Activated T-cell treated with anti-CD3 and anti-CD28 coated beads, Interleukin-2, amount 50 U/mL, for 4 hours (primary cell): Measurements from ENCODE around the gene EZH1. TPM values are rescaled to one million over a fixed set of nuclear protein-coding genes. Genes with fewer than 3 reads are reported as not detected.
A peak's percentile ranks its signal among the peaks of the same experiment; 100 is the strongest.

Source experiments
- ATAC-seq, 2 donors: fragments of 200-7000 bp; cut with Tn5 transposase; one replicate each; pipeline ENCODE4 v1.10.0; 2021
- DNase-seq: peaks from one replicate; pipeline ENCODE4 v3.0.0-alpha.2; 2020
- H3K27me3 Mint-ChIP-seq: one replicate; pipeline ENCODE4 v1.8.0; 2021; ENCODE audit warnings: low read depth, mixed read lengths
- H3K36me3 Mint-ChIP-seq: one replicate; pipeline ENCODE4 v1.8.0; 2022; ENCODE audit warnings: mixed read lengths; ENCODE audit not compliant: insufficient read depth
- H3K4me1 Mint-ChIP-seq: one replicate; pipeline ENCODE4 v1.8.0; 2021; ENCODE audit warnings: low read depth, mixed read lengths
- H3K4me3 Mint-ChIP-seq: one replicate; pipeline ENCODE4 v1.8.0; 2021; ENCODE audit warnings: mild to moderate bottlenecking, moderate library complexity, mixed read lengths
- H3K9me3 Mint-ChIP-seq: one replicate; pipeline ENCODE4 v1.8.0; 2021; ENCODE audit warnings: mixed read lengths
- total RNA-seq, 3 donors: library from RNA; stranded (reverse); gene quantifications; one replicate each; pipeline ENCODE4 v1.2.1, GENCODE V29; 2021

EZH1 gene
- total RNA-seq, 3 donors from 2014 or later = 22.2 to 26.5 (median 22.6) TPM

GRCh38 chr17:42686520-42687128, 58.2 kb downstream of the EZH1 start:
- Mint-ChIP-seq H3K27me3 (peaks cover 31% of the 10 kb centered on the region), H3K36me3 (no peaks in the 10 kb centered on the region), H3K4me1 (peaks cover 16% of the 10 kb centered on the region), H3K9me3 (no peaks in the 10 kb centered on the region), H3K4me3 (no peak overlapping the region)
- no peak for DNase-seq
- ATAC-seq = no peak

GRCh38 chr17:42685831-42686230, 59.0 kb downstream of the EZH1 start:
- Mint-ChIP-seq H3K27me3 (peaks cover 36% of the 10 kb centered on the region), H3K4me3 (no peak overlapping the region), H3K4me1 (peaks cover 22% of the 10 kb centered on the region), H3K9me3 (no peaks in the 10 kb centered on the region), H3K36me3 (no peaks in the 10 kb centered on the region)
- no peak for DNase-seq
- no peak for ATAC-seq

DNA sequence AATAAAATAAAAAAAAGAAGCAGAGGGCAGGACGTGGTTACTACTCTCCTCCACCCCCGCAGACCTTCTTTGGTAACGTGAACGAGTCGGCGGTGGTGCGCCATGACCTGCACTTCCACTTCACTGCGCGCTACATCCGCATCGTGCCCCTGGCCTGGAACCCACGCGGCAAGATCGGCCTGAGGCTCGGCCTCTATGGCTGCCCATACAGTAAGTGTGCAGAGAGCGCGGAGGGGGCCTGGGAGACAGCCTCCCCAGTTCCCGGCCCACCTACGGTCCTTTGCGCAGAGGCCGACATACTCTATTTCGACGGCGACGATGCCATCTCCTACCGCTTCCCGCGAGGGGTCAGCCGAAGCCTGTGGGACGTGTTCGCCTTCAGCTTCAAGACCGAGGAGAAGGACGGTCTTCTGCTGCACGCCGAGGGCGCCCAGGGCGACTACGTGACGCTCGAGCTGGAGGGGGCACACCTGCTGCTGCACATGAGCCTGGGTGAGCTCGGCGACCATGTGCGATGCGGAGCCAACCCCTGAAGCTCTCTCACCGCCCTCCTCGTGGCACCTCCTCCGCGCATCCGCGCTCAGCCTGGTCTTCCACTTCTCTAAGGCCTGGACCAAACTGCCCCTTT, 59.8 kb downstream of the EZH1 start:
- no peak for ATAC-seq
- DNase-seq = no peak
- Mint-ChIP-seq H3K27me3 (peaks cover 39% of the 10 kb centered on the region), H3K4me3 (no peak overlapping the region), H3K4me1 (peaks cover 26% of the 10 kb centered on the region), H3K36me3 (no peaks in the 10 kb centered on the region), H3K9me3 (no peaks in the 10 kb centered on the region)

- Mint-ChIP-seq H3K9me3 (no peaks in the 10 kb centered on the region), H3K4me3 (peak overlapping the region; percentile 5), H3K4me1 (peaks cover 36% of the 10 kb centered on the region), H3K36me3 (no peaks in the 10 kb centered on the region), H3K27me3 (peaks cover 41% of the 10 kb centered on the region)
- no peak for DNase-seq
- no peak for ATAC-seq
Observed at GRCh38 chr17:42683407-42684034, 61.3 kb downstream of the EZH1 start.

- no peak for DNase-seq
Observed at GRCh38 chr17:42682722-42683403, 62.0 kb downstream of the EZH1 start.

DNA sequence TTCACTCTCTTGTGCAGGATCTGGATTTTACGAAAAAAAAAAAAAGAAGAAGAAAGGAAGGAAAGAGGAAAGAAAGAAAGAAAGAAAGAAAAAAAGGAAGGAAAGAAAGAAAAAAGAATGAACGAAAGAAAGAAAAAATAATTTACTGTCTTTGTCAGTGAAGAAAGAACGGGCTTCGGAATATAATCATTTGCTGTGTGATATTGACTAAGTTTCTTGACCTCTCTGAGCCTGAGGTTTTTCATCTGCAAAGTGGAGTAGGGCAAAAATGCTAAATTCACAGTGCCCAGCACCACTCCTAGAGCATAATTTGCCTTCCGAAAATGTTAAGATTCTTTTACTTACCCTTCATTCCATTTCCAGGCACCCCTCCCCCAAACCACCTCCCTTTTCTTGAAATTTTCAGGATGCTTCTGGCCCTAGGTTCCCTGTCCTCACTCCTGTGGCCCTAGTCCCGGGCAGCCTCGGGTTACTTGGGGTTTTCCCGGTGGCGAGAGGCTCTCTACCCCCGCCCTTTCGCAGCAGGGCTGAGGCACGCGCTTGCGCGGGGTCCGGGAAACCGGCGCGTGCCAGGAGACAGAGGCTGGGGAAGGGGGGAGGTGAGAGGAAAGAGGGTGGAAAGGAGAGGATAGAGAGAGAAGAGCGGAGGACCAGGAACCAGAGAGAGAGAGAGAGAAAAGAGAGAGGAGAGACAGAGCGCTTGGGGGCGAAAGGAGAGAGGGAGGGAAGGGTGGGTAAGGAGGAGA, 62.7 kb downstream of the EZH1 start, which contains the start of gene CNTNAP1:
Gene CNTNAP1 (plus strand): TSS at position 556 of the 746 bp plus-strand sequence. CDS start 299 bp downstream, outside the sequence.
- H3K9me3 Mint-ChIP-seq = no peaks in the 10 kb centered on the region
- peaks cover 41% of the 10 kb centered on the region for H3K27me3 Mint-ChIP-seq
- peak in 1 of 2 donors; percentile 11 for ATAC-seq
- H3K4me1 Mint-ChIP-seq = peaks cover 45% of the 10 kb centered on the region
- H3K4me3 Mint-ChIP-seq = peak within 1 kb of the TSS; percentile 69
- no peaks in the 10 kb centered on the region for H3K36me3 Mint-ChIP-seq
- DNase-seq = no peak

More at GRCh38 chr17:42682722-42683403, 62.0 kb downstream of the EZH1 start:
- Mint-ChIP-seq H3K27me3 (peaks cover 41% of the 10 kb centered on the region), H3K9me3 (no peaks in the 10 kb centered on the region), H3K4me1 (peaks cover 39% of the 10 kb centered on the region), H3K36me3 (no peaks in the 10 kb centered on the region), H3K4me3 (peak overlapping the region; percentile 69)
- ATAC-seq = peak; percentile 10 to 19

GRCh38 chr17:42680331-42680808, 64.5 kb downstream of the EZH1 start:
- Mint-ChIP-seq H3K4me3 (peak overlapping the region; percentile 37), H3K36me3 (no peaks in the 10 kb centered on the region), H3K9me3 (no peaks in the 10 kb centered on the region), H3K27me3 (peaks cover 41% of the 10 kb centered on the region), H3K4me1 (peaks cover 52% of the 10 kb centered on the region)
- DNase-seq (no peak), ATAC-seq (no peak)

- peak; percentile 48 to 49 for ATAC-seq
- Mint-ChIP-seq H3K9me3 (no peaks in the 10 kb centered on the region), H3K4me3 (peak overlapping the region; percentile 62), H3K27me3 (peaks cover 42% of the 10 kb centered on the region), H3K4me1 (peaks cover 53% of the 10 kb centered on the region), H3K36me3 (no peaks in the 10 kb centered on the region)
- DNase-seq = peak; percentile 66
Observed at GRCh38 chr17:42679492-42680330, 65.1 kb downstream of the EZH1 start.

- Mint-ChIP-seq H3K4me3 (peak overlapping the region; percentile 81), H3K4me1 (peaks cover 59% of the 10 kb centered on the region), H3K9me3 (no peaks in the 10 kb centered on the region), H3K27me3 (peaks cover 43% of the 10 kb centered on the region), H3K36me3 (no peaks in the 10 kb centered on the region)
- ATAC-seq (peak; percentile 28 to 38), DNase-seq (no peak)
Observed at GRCh38 chr17:42678951-42679491, 65.8 kb downstream of the EZH1 start.

DNA sequence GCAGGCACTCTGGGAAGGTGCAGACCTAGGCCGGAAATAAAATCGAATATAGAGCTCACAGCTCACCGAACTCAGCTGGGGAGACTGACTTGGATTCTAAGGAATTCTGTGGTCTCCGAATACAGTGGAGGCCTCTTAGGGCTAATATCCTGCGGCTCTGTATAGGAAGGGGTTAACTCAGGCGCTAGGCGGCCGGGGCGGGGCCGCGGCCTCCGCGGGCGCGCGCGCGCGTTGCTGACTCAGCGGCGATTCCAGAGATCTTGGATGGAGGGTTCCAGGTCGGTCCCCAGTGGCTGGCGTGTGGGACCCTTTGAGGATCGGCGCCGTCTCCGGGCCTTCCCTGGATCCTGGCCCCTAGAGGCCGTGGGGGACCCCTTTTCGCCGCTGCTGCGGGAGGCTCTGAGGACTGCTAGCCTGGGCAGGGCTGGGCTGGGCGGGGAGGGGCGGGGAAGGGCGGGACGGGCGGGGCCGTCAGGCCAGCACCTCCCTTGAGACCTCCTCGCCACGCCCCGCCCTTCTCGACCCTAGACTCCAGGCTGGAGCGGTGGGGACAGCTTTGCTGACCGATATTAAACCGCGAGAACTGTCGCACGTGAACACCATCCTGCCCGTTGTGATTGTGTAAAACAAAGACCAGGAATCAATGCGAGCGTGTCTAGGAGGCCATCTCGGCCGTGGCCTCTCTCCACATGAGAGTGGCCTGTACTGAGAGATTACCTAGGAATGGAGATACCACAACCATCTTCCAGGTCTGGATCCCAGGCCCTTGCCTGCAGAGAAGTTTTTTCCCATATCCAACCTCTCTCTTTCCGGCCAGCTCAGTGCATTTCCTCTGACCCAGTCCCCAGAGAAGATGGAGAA, 66.7 kb downstream of the EZH1 start:
- Mint-ChIP-seq H3K9me3 (no peaks in the 10 kb centered on the region), H3K4me3 (peak overlapping the region; percentile 81), H3K4me1 (peaks cover 56% of the 10 kb centered on the region), H3K36me3 (no peaks in the 10 kb centered on the region), H3K27me3 (peaks cover 37% of the 10 kb centered on the region)
- ATAC-seq = peak; percentile 20 to 38
- DNase-seq = peak; percentile 69

DNA sequence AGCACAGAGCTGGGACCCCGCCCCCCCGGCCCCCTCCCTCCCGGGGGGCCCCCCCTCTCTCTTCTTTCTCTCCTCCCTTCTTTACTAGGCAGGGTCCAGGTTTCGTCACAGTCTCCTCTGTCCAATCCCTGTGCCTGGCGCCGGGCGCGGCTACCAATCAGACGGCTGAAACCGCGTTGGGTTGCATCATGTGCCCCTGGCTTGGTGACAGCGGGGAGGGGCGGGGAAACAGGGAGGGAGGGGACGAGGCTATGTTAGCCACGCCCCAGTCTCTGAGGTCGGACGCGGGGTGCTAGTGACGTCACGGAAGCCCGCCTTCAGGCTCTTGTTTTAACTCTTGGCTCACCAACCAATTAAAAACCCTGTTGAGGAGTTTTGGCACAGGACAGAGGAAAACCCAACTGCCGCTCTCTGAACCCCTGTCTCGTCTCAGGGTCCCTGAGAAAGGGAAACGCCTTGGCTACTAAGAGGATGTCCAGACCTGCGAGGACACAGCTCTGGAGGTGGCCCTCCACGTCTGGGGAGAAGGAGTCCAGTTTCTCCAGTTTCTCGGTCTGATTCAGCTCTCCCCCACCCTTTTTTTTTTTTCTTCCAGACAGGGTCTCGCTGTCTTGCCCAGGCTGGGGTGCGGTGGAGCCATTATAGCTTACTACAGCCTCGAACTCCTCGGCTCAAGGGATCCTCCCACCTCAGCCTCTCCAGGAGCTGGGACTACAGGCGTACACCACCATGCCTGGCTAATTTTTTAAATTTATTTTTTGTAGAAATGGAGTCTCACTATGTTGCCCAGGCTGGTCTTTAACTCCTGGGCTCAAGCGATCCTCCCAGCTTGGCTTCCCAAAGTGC, 67.6 kb downstream of the EZH1 start:
- DNase-seq = peak; percentile 98
- Mint-ChIP-seq H3K9me3 (no peaks in the 10 kb centered on the region), H3K27me3 (peaks cover 37% of the 10 kb centered on the region), H3K36me3 (no peaks in the 10 kb centered on the region), H3K4me3 (peak overlapping the region; percentile 81), H3K4me1 (peaks cover 48% of the 10 kb centered on the region)
- ATAC-seq = peak; percentile 76 to 77
